GM04504 (cell line): ENCODE measurements around the gene TXNDC5.

Experiments
- DNase-seq: peaks from one replicate; pipeline ENCODE4 v3.0.0-alpha.2; 2012; ENCODE audit warnings: low read depth

The TXNDC5 gene

DNA sequence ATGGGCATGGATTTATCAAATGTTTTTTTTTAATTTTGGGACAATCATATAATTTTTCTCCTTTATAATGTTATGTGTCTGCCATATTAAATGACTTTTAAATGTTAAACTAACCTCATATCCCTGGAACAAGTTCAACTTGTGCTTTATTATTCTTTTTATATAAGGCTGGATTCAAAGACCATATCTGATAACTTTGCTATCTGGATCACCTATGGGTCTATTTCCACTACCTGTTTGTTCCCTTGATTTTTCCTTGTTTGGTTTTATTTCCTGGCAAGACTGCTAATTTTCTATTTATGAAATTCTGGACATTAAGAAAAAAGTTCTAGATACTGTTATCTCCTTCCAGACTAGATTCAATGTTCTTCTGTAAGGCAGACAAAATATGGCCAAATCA is 58.8 kb downstream of the TXNDC5 start:
- DNase-seq = no peak

DNA sequence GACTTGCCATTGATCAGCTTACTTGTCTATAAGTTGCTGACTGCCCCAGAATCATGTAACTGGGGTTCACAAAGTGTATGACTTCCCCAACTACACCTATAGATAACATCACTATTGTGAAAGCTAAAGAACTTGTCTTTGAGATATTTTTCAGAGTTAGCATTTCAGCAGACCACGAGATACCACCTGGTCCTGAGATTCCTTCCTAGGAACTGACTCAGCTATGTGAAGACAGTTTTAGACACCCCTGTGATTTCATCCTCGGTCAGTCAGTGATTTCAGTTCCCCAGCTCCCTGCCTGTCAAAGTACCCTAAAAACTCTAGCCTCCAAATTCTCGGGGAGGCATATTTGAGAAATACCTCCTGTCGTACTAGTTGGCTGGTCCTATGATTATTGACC is 62.4 kb downstream of the TXNDC5 start:
- no peak for DNase-seq

DNA sequence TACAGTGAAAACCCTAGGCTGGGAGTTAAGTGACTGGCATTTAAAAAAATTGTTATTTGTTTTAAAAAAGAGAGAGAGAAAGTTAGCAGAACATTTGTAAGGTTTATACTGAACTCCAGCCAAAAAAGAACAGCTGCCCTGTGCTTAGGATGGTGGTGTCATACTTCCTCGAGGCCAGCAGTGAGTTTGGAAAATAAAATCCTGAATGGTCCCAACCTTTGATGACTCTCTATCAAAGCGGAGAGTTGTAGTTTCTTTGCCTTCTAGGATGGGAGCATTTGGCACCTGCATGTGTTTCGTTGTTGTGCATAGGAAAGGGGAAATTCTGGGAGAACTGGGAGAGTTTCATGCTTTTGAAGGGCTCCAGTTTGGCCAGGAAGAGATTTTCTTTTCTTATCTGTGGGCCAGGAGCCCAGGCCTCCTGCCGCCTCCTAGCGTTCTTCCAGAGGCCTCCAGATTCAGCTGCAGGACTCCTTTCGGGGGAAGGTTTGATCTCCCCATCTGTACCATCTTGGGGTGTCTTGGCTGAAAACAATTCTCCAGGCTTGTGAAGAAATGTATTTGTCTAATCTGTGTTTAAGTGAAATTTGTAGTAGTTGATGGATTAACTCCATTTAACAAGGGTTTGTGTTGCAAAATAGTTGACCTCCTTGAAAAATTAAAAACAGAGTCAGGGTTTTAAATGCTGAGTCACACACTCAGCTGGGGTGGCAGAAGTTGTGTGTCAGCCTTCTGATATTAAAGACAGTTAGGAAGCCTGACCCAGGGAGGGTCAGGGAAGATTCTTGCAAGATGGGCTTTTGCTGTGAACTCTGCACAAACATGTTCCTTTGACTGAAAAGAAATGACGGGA is 63.4 kb downstream of the TXNDC5 start:
- DNase-seq = peak; percentile 15

DNA sequence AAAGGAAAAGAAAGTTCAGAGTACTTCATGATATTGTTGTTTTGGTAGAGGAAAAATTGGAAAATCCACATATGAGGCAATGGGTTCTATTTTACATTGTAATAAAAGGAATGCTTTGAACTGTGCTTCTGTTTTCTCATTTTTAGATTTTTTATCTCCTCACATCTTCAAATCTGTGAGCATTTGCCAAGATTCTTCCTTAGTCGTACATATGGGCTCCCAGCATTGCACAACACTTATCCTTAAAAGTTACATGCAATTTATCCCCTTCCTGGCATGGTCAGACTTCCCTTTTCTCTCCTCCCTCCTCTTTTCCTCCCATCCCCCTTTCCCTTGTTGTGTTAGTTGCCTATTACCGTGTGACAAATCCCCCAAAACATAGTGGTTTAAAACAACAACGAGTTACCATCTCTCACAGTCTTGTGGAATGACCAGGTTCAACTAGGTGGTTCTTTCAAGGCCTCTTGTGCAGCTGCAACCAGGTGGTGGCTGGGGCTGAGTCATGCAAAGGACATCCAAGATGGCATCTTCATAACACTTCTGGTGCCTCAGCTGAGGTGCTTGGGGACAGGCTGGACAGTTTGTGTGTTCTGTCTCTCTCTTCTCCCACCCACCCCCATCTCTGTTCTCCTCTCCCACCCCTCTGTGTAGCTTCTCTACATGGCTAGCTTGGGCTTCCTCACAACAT is 68.7 kb downstream of the TXNDC5 start:
- DNase-seq = no peak

DNA sequence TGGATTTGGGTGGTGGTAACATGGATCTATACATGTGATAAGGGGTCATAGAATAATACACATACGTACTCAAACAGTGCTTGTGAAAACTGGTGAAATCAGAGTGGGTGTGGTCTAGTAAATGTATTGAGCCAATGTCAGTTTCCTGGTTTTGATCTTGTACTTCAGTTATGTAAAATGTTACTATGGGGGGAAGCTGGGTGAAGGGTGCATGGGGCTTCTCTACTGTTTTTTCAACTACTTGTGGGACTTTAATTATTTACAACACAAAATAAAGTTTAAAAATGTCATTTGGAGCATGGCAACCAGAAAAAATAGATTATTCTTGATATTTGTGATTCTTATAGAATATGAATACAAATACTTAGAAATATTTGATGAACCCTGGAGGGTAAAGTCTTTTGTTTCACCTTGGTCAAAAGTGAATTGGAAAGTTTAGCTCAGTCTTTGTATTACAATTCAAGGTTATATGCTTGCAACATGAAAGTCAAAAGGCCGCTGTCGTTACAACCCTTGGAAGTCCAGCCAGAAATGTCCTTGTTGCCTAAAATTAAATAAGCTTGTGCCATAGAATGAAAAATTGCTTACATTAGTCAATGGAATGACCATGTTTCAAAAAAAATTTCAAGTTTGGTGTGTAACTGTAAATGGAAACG is 74.1 kb downstream of the TXNDC5 start:
- DNase-seq = no peak

DNA sequence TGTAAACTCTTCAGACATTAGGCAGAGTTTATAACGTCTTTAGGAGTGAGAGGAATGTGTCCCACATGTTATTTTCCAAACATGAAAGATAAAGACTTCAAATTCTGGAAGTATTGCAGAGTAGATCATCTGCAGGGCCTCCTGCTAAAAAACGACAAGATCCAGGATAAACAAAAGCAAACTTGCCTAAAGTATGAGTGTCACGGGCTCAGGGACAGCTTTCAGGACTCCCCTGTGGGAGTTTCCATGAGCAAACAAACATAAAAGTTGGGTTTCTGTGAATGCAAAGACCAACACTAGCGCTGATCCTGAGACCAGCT is 76.9 kb downstream of the TXNDC5 start:
- no peak for DNase-seq

DNA sequence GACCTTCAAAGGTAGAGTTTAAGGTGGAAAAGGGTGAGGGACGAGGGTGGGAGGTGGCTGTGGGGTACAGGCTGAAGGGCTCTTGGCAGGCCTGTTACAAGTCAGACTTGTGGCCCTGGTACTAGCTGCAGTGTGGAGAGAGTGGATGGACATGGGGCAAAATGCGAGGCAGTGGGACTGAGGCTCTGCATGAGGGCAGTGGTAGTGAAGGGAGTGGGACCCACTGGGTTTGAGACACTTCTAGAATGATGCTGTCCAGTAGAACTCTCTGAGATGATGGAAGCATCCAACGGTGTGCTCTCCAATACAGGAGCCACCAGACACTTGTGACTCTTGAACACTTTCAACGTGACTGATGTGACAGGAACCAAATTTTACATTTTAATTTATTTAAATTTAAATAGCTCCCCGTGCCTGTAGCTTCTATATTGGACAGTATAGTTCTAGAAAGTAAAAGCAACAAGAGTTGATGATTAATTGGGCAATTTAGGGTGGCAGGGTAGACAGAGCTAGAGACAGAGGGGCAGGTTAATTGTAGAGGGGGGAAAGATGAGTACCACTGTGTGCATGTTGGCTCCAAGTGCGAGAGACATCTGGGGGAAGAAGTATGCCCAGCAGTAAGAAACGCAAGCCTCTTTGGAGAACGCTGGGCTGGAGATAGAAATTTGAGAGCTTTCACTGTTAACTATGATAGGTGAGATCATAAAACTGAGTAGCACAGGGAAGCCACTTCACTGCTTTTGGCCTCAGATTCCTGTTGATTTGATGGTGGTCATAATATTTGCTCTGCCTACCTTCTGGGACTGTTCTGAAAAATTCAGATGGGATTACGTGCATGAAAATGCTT is 77.5 kb downstream of the TXNDC5 start:
- DNase-seq = no peak
